Activated T-cell treated with anti-CD3 and anti-CD28 coated beads for 1 hour (primary cell): ENCODE results near the gene TIAM2.
"Not testable (repeated sequence)": the region's sequence is repeated elsewhere in the genome, so short reads cannot be mapped to it uniquely, and the experiment has no call there.

ENCODE experiments used
- DNase-seq: peaks from one replicate; pipeline ENCODE4 v3.0.0-alpha.2; 2020; ENCODE audit warnings: low read depth

The TIAM2 gene

DNA sequence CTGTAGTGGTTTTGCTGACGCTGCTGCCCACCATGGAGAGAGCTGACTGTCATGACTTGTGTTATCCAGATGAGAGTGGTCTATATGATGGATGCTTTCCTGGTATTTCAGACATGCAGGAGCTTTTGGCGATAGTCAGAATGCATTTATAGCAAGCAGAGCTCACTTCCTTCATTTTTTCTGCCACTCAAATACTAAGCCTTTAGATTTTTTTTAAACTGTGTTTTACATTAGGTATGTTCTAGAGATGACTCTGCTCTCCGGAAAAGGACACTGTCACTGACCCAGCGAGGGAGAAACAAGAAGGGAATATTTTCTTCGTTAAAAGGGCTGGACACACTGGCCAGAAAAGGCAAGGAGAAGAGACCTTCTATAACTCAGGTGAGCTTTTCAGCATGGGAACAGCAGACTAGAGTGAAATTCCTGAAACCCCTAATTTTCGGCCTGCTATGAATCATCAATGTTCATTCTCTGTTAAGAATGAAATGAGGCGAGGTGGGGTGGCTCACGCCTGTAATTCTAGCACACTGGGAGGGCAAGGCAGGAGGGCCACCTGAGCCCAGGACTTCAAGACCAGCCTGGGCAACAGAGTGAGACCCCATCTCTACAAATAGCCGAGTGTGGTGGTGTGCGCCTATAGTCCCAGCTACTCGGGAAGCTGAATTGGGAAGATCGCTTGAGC lies 170.1 kb downstream of the TIAM2 start:
- no peak for DNase-seq

DNA sequence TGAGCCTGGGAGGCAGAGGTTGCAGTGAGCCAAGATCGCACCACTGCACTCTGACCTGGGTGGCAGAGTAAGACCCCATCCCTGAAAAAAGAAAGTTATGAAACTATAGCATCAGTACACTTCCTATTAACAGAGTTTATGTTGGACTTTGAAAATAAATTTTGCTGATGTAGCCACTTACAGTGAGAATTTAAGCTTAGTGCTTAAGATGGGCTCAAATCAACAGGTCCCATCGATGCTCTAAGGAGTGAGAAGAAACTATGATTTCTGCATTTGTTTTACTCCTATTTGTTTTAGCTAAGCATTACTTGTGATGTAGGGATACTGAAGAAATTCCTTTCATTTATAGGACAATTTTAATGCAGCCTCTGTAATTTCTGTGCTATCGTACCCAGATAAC lies 175.4 kb downstream of the TIAM2 start:
- no peak for DNase-seq

DNA sequence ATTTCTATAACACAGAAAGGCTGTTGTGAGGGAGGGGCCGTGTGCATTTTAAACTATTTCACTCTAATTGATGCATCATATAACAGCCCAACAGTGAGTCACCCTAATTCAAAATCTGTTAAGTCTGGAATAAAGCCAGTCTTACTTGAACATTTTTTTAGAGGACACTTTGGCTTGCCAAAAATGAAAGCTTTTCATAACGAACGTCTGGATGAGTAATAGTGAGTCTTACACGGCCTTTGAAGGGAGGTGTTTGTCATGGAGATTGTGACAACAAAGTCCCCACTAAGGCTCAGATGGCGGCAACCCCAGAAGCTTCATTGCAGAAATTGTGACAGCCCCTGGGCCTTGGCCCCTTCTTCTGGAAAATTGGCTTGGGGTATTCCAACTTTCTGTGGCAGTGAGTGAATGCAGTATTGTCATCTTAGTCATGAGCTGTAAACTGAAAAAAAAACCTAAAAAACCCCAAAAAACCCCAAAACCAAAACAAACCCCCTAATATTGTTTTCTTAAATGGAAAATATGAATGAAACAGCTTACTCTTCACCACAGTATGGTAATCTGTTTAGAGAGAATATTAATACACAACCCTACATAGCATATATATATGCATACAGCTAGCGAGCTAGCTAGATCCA lies 176.1 kb downstream of the TIAM2 start:
- peak; percentile 53 for DNase-seq

DNA sequence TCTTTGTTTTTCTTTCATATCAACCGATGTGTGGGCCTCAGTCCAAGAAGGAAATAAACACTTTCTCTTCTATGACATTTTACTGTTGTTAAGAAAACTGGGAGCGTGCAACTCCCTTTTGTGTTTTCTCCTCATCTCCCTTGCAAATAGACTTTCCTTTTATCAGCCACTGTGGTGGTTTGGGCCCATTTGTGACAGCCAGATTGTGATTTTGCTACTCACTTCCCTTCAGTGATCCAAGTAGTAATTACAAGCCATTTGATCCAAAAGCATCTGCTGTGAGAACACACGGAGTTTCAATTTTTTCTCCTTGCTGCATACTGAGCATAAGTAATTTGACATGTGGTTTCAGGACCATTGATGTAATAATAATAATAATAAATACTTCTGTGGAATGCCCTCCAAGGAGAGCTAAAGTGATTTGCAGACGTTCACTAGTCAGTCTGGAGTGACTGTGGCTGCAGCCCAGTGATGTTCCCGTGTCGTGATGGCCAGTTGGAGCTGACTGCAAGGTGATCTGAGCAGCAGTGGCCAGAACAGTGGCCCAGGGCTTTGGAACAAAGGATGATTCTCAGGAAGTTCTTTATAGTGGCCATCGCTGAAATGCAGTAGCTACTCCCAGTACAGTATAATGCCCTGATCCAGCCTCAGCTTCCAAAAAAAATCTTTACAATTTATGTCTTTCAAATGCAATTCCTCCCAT lies 176.8 kb downstream of the TIAM2 start:
- no peak for DNase-seq

DNA sequence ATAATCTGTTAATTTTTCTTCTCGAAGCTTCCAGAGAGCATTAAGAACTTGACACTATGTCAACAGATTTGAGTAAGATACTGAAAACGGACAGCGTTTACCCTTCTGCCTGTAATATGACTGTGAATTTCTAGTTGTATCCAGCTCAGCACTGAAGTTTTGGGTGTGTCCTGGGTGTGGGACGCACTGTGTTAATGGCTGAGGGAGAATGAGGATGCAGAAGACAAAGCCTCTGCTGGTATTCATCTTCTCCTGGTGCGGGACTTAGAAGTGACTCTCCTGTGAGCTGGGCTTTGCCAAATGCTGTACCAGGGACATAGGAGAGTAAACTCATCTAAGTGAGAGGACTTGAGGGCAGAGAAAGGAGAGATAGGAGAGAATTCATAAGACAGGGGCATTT lies 178.4 kb downstream of the TIAM2 start:
- DNase-seq, result no peak

DNA sequence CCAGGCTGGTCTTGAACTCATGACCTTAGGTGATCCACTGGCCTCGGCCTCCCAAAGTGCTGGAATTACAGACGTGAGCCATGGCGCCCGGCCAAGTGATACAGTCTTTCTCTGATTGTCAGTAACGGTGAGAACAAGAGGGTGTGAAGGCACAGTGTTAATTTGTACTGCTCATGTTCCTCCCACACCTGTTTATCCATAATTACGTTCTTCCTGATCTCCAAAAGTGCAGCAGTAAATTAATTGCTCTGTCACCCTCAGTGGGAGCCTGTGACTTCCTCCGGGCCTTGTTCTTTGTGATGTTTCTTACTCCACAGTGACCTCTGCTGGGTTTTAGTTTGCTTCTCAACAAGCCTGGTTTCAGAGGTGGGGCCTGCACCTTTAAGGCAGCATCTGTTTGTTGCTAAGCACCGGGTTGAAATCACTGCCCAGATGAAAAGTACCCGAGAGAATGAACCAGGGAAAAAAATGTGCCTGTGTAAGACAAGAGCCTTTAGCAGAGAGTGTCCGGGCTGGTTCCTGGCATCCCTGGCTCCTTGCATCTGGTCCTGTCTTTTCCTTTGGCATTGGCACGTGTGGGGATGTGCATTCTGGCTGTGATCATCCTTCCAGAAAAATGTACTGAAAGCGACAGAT lies 179.6 kb downstream of the TIAM2 start:
- DNase-seq, result peak; percentile 25

DNA sequence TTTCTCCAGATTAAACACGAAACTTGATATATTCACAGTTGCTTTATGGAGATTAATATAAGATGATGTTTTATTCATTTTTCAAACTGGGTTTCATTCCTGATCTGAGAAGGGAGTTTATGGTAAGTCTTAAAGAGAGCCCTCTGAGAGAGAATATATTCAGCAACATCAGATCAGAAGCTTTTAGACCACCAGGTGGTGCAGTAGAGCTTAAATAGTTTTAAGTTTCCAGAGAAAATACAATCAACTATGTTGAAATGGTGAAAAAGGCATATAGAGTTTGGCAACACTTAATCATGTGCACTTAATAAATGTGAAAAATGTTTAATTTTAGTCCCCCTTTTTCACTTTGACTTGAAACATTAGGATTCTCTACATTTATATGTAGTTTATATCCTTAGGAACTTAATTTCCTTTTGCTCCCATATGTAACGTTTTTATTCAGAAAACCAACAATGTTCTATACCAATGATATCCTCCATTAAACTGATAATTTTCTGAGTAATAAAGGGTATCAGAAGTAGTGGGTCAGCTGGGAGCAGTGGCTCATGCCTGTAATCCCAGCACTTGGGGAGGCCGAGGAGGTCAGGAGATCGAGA lies 182.3 kb downstream of the TIAM2 start:
- peak; percentile 26 for DNase-seq

DNA sequence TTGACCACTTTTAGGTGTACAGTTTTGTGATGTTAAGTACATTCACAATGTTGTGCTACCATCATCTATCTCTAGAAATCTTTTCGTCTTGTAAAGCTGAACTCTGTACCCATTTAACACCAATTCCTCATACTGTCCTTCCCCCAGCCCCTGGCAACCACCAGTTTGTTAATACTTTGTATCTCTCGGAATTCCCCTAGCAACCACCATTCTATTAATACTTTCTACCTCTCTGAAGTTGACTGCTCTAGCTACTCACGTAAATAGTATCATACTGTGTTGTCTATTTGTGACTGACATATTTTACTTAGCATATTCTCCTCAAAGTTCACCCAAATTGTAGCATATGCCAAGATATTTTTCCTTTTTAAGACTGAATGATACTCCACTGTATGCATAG lies 186.4 kb downstream of the TIAM2 start:
- no peak for DNase-seq

DNA sequence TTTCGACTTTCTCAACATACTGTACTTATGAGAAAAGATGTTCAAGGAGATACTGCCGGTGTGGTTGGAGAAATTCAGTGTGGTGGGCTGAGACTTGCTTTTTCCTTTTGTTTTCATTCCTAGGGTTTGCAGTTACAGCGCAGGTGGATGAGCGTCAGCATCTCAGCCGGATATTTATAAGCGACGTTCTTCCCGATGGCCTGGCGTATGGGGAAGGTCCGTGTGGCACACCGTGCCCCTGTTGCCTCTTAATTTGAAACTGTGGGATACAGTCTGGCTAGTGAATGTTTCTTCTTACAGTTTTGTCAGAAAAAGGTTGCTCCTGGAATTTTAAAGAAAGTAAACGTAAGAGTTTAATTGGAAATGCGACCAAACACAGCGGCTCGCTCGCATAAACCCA lies 187.0 kb downstream of the TIAM2 start:
- no peak for DNase-seq

DNA sequence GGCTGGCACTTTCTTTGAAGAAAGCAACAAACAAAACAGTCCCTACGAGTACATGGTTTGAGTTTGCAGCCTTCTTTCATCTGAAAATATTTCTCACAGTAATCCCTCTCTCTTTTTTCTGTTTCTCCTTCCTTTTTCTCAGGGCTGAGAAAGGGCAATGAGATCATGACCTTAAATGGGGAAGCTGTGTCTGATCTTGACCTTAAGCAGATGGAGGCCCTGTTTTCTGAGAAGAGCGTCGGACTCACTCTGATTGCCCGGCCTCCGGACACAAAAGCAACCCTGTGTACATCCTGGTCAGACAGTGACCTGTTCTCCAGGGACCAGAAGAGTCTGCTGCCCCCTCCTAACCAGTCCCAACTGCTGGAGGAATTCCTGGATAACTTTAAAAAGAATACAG lies 188.0 kb downstream of the TIAM2 start:
- no peak for DNase-seq

DNA sequence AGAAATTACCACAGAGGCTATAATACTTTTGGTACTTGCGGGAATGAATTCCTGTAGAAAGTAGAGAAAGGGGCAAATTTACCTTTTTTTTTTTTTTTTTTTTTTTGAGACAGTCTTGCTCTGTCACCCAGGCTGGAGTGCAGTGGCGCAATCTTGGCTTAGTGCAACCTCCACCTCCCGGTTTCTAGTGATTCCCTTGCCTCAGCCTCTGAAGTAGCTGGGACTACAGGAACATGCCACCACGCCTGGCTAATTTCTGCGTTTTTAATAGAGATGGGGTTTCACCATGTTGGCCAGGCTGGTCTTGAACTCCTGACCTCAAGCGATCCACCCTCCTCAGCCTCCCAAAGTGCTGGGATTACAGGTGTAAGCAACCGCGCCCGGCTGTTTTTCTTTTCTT lies 189.9 kb downstream of the TIAM2 start:
- DNase-seq, result not testable (repeated sequence)

DNA sequence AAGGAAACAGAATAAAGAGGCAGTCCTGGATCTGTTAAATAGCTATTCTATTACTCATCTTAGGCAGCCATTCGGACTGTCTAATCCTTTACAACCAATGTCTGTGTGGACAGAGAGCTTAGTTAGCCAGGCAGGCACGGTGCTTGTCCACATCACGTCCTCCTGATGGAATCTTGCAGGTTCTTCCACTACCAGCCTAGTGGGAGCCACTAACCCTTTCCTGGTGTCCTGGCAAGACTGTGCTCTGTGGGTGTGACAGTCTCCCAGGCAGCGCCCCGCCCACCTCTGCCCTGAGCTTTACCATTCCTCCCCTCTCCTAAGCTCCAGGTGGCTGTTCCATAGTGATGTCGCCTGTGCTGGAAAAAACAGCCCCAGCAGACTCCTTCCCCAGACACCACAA lies 190.4 kb downstream of the TIAM2 start:
- DNase-seq, result no peak

DNA sequence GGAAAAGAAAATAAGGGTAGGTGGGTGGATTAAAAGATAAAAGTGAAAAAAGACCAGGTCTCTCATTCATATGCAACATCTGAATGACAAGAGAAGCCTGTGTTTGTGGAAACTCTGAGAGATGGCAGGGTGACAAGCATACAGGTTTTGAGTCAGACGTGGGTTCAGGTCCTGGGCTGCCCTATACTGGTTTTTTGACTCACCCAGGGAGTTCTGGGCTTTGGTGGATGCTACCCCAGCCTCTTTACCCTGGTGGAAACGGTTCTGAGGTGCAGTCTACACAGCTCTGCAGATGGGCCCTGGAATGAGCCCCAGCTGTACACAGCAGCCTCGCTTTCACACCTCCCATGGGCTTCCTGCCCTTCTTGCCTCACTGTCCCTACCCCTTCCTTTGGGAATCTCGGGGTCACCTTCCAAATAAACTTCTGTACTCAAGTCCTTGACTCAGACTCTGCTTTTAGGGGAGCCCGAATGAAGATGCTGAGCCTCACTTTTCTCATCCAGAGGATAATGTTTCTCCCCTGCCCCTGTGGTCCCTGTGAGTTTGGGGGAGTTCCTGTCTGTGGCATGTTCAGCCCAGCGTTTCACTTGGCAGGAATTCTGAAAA lies 191.0 kb downstream of the TIAM2 start:
- no peak for DNase-seq

DNA sequence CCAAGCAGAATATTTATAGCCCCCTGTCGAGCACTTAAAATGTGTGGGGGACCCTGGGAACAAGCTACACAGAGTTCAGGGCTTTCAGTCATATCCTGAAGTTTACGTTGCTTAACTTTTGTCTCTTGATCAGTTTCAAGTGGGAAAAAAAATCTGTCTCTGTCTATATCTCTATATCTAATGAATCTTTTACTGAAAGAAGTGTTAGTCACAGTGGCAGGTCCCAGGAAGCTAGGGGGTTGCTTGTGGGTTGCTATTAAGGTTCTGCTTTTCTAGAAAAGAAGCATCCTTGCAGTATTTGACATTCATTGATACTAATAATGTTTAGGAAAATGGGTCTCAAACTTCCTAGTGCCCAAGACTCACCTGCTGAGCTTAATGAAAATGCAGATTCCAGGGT lies 192.0 kb downstream of the TIAM2 start:
- no peak for DNase-seq

DNA sequence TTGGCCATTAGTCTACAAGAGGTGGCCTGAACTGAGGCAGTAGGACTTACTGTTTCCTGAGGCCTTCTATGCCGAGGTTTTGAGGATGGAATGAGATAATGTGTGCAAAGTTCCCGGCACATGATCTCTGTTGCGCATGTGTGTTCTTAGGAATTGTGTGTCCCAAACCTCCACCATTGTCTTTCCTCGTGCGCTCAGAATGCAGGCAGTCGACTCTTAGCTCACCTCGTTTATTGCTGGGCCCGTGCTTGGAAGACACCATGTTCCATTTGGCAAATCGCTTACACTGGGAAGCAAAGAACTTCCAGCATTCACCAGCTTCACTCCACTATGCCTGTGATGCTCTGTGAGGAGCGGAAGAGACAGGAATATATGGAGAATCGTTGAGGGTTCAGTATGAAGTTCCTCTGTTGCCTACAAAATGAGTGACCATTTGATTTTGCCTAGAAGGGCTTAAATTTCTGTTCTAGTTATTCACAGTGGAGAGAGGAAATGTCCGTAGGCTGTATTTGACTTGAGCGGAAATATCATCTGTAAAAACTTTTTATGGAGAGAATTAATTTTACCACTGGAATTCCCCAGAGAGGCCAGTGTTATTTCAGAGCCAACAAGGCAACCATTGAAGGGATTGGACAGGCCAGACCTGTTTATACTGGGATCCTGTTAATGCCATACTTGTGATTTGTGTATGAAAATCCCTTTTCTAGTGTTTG lies 193.0 kb downstream of the TIAM2 start:
- DNase-seq, result no peak

DNA sequence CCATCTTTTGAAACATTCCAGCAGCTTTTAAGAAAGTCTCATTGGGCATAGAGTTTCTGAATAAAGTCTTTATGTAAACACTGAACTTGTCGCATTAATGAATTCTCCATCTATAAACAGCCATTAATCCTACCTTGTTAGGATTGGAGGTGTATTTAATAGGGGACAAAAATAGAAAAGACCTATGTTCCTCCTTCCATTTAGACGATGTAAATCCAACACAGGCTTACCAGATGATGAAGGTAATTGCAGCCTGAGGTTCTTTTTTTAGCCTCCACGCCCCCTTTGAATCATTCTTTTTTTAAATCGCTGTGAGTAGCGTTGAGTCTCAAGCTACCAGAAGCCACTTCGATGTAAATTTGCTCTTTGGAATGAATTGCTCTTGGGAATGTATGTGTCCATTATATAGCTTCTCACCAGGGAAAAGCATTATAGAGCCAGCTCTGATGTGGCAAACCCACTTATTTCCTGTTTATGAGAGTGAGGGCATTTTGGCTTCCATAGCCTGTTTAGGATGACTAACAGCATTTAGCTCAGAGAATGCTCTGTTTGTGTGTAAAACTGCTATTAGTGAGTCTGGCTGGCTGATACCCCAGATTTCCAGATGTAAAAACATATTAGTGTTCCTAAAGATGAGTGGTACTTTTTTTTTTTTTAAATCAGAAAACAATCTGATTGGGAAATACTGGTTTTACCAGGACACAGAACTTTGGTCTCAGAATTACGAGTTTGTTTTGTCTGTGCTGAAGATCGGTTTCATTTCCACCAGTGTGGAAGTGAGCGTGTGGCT lies 193.8 kb downstream of the TIAM2 start:
- no peak for DNase-seq

DNA sequence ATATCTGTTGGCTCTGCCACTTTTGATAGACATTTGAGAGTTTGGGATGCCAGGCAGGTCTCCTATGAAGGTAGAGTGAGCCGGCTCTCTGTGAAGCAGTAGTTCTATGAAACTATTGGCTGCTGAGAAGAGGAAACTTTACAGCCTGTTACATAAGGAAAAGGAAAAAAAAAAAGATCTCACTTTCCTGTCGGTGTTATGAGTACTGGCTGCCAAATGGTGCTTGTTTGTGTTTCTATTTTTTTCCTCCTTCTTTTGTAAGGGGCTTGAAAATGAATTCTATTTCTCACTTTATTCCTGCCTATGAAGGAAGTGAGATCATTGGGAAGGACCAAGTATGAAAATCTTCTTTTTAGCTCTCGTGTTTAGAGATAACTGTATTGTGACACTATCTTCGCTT lies 195.6 kb downstream of the TIAM2 start:
- DNase-seq, result no peak

DNA sequence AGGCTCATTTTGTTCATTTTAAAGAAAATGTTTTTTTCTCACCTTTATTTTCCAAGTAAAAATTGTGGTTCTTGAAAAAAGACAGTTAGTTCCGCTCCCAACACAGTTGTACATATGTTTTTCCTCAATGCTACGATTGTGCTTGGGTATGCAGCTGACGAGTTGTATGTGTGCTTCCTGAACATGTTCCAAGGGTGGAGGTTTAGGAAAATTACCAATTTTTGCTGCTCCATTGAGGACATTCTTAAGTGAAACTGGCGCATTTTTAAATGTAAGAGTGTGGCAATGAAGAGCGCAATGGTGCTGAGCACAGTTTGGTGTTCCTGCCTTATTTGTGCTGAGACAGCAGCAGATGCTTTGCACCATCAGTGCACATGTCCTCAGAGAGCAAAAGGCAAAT lies 198.4 kb downstream of the TIAM2 start:
- no peak for DNase-seq

DNA sequence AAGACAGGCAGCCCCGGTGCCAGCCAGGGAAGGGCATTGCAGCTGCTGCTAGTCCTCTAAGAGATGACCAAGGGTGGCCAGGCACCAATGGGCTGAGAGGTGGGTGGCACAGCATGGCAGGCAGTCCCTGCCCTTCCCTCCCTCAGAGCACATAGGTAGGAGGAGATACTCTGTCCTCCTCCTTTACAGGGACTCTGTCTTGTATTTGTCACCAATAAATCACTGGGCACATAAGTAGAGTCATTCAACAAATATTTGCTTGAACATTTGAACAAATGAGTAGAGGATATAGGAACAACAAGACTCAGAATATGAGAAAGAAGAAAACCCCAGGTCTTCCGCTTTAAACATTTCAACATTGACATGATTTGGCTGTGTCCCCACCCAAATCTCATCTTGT lies 199.3 kb downstream of the TIAM2 start:
- DNase-seq, result no peak

DNA sequence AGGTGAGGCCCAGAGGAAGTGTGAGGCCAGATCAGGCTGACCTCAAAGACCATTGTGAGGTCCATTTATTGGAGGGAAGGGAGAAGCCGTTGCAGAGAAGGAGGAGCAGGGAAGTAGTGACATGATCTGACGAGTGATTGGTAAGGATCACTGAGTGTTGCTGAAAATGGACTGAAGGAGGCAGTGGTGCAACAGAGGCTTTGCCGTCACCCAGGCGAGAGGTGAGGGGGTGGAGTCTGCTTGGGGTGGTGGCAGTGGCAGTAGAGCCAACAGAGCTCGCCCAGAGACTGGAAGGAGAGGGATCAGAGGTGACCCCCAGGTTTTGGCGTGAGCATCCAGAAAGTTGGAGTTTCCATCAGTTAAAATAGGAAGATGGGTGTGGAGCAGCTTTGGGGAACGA lies 200.8 kb downstream of the TIAM2 start:
- DNase-seq, result no peak

DNA sequence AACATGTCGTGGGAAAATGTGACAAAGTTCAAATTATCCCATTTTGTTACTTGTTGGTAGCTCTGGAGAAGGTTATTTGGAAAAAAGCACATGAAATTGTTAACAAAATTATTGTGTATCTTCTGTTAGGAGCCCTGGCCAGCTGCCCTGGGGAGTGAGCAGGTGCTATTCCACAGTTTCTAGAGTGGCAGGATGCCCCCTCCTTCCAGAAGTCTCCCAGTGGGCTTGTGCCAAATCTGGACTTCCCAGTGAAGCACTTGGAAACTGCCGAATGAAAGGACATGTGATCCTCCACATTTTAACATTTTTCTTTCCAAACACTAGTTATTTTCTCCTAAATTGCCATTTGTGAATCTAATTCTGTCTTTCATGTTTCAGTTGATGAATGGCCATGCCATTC lies 201.8 kb downstream of the TIAM2 start:
- DNase-seq, result no peak
